ENCODE measurements around the gene NDUFB2.

- TF ChIP-seq CTCF (IDR thresholded peaks at IDR 0.05) (no peak), POLR2A (IDR thresholded peaks at IDR 0.05) (no peak)
Measured at GRCh38 chr7:140667476-140667875, 29.0 kb upstream of the NDUFB2 start.

All from testis (tissue), 2 donors.